Neural cell (in vitro differentiated cells): ENCODE data around the gene SUGCT. TPM values are rescaled to one million over a fixed set of nuclear protein-coding genes. Genes with fewer than 3 reads are reported as not detected.

ENCODE experiments used
- H2AFZ ChIP-seq: fragments of 200-600, 300-800 bp; sonication (generic), shearing (Covaris generic); 2 replicates; pipeline ENCODE4 v1.6.0; 2014; ENCODE audit warnings: low read depth, mild to moderate bottlenecking, antibody characterized with exemption, low read length, moderate library complexity
- H3F3A ChIP-seq: fragments of 200-600 bp; shearing (Covaris generic); 2 replicates; pipeline ENCODE4 v1.6.1; 2016; ENCODE audit warnings: mild to moderate bottlenecking, moderate library complexity, mixed read lengths, antibody characterized with exemption, low read length; ENCODE audit not compliant: insufficient read depth, poor library complexity, severe bottlenecking
- H3K27ac ChIP-seq: fragments of 200-600, 300-800 bp; sonication (generic), shearing (Covaris generic); 2 replicates; pipeline ENCODE4 v1.5.1; 2014; ENCODE audit warnings: mild to moderate bottlenecking, low read length, moderate library complexity
- H3K27me3 ChIP-seq: fragments of 300-800, 200-600 bp; sonication (generic), shearing (Covaris generic); 2 replicates; pipeline ENCODE4 v1.6.0; 2014; ENCODE audit warnings: mild to moderate bottlenecking, low read depth, low read length, moderate library complexity; ENCODE audit not compliant: insufficient read depth
- H3K36me3 ChIP-seq: fragments of 300-800, 200-600 bp; sonication (generic), shearing (Covaris generic); 2 replicates; pipeline ENCODE4 v1.5.1; 2014; ENCODE audit warnings: mild to moderate bottlenecking, antibody characterized with exemption, low read length, moderate library complexity; ENCODE audit not compliant: insufficient read depth
- H3K4me2 ChIP-seq: fragments of 300-800, 200-600 bp; sonication (generic), shearing (Covaris generic); 2 replicates; pipeline ENCODE4 v1.6.0; 2014; ENCODE audit warnings: mild to moderate bottlenecking, low read length
- H3K4me3 ChIP-seq: fragments of 300-800, 200-600 bp; sonication (generic), shearing (Covaris generic); 2 replicates; pipeline ENCODE4 v1.5.1; 2014; ENCODE audit warnings: mild to moderate bottlenecking, low read length, moderate library complexity
- H3K79me2 ChIP-seq: fragments of 200-600 bp; shearing (Covaris generic); replicated peaks from 2 replicates; pipeline ENCODE4 v1.6.0; 2014; ENCODE audit warnings: mild to moderate bottlenecking, low read length, moderate library complexity; ENCODE audit not compliant: insufficient read depth
- H3K9ac ChIP-seq: fragments of 300-800, 200-600 bp; sonication (generic), shearing (Covaris generic); 2 replicates; pipeline ENCODE4 v1.6.1; 2016; ENCODE audit warnings: mild to moderate bottlenecking, low read length, mixed read lengths
- H3K9me2 ChIP-seq: fragments of 200-600 bp; shearing (Covaris generic); 2 replicates; pipeline ENCODE4 v1.6.1; 2016; ENCODE audit warnings: mild to moderate bottlenecking, low read length, mixed read lengths; ENCODE audit not compliant: insufficient read depth
- H3K9me3 ChIP-seq: fragments of 200-600, 300-800 bp; sonication (generic), shearing (Covaris generic); 2 replicates; pipeline ENCODE4 v1.6.1; 2016; ENCODE audit warnings: mild to moderate bottlenecking, mixed run types, low read length, moderate library complexity, mixed read lengths
- H4K20me1 ChIP-seq: fragments of 200-600 bp; shearing (Covaris generic); 2 replicates; pipeline ENCODE4 v1.6.1; 2016; ENCODE audit warnings: mild to moderate bottlenecking, mixed run types; ENCODE audit not compliant: insufficient read depth
- EP300 ChIP-seq: fragments of 450-650 bp; conservative IDR thresholded peaks from 2 replicates; pipeline ENCODE4 v1.6.1; 2014; ENCODE audit warnings: antibody characterized with exemption, mild to moderate bottlenecking, moderate library complexity; ENCODE audit not compliant: poor library complexity, severe bottlenecking
- EZH2 ChIP-seq: fragments of 200-600, 300-800 bp; shearing (Covaris generic), sonication (generic); IDR thresholded peaks from 2 replicates; pipeline ENCODE4 v1.6.1; 2014; ENCODE audit warnings: antibody characterized with exemption, low read length, borderline replicate concordance, mild to moderate bottlenecking; ENCODE audit not compliant: insufficient read depth, poor library complexity, severe bottlenecking
- MXI1 ChIP-seq: fragments of 450-650 bp; conservative IDR thresholded peaks from 2 replicates; pipeline ENCODE4 v1.6.1; 2014; ENCODE audit warnings: antibody characterized with exemption, mild to moderate bottlenecking; ENCODE audit not compliant: poor library complexity, severe bottlenecking
- POLR2AphosphoS5 ChIP-seq: IDR thresholded peaks from 2 replicates; pipeline ENCODE4 v1.6.1; 2012
- RAD21 ChIP-seq: fragments of 450-650 bp; conservative IDR thresholded peaks from 2 replicates; pipeline ENCODE4 v1.6.1; 2014; ENCODE audit warnings: antibody characterized with exemption, mild to moderate bottlenecking, moderate library complexity
- SMC3 ChIP-seq: fragments of 450-650 bp; conservative IDR thresholded peaks from 2 replicates; pipeline ENCODE4 v1.6.1; 2014; ENCODE audit warnings: antibody characterized with exemption, mild to moderate bottlenecking, moderate library complexity; ENCODE audit not compliant: poor library complexity
- TAF1 ChIP-seq: IDR thresholded peaks from 2 replicates; pipeline ENCODE4 v1.6.1; 2012; ENCODE audit warnings: low read depth
- polyA plus RNA-seq: library from polyadenylated mRNA; depleted of rRNA; stranded (reverse); fragments of >200 nt; gene quantifications from 2 replicates; pipeline ENCODE4 v1.2.3, GENCODE V29; 2014
- TF ChIP-seq, protein P1 (sequence below): IDR thresholded peaks from 2 replicates; pipeline ENCODE4 v1.6.1; 2012; ENCODE audit warnings: borderline replicate concordance
- TF ChIP-seq, protein P2 (sequence below): fragments of 450-650 bp; IDR thresholded peaks from 2 replicates; pipeline ENCODE4 v1.5.1; 2014; ENCODE audit warnings: antibody characterized with exemption, mild to moderate bottlenecking, moderate library complexity; ENCODE audit not compliant: poor library complexity, severe bottlenecking

SUGCT gene
- polyA plus RNA-seq, 1 donor from 2014 or later: not detected

GRCh38 chr7:40437498-40437897, 302.7 kb downstream of the SUGCT start:
- Histone ChIP-seq H3F3A (no peaks in the 10 kb centered on the region), H2AFZ (no peak overlapping the region)

GRCh38 chr7:40437936-40438634, 303.3 kb downstream of the SUGCT start:
- Histone ChIP-seq H4K20me1 (no peaks in the 10 kb centered on the region), H3K4me2 (no peak overlapping the region), H3K36me3 (no peaks in the 10 kb centered on the region), H3K9ac (no peak overlapping the region), H3K79me2 (no peaks in the 10 kb centered on the region), H3F3A (no peaks in the 10 kb centered on the region), H3K27ac (no peak overlapping the region), H3K4me3 (no peak overlapping the region), H3K9me3 (no peaks in the 10 kb centered on the region), H2AFZ (no peak overlapping the region), H3K9me2 (no peaks in the 10 kb centered on the region), H3K27me3 (no peaks in the 10 kb centered on the region)
- TF ChIP-seq EZH2: no peak
- no peak for TF ChIP-seq RAD21
- no peak for TF ChIP-seq SMC3
- TF ChIP-seq, protein P1, sequence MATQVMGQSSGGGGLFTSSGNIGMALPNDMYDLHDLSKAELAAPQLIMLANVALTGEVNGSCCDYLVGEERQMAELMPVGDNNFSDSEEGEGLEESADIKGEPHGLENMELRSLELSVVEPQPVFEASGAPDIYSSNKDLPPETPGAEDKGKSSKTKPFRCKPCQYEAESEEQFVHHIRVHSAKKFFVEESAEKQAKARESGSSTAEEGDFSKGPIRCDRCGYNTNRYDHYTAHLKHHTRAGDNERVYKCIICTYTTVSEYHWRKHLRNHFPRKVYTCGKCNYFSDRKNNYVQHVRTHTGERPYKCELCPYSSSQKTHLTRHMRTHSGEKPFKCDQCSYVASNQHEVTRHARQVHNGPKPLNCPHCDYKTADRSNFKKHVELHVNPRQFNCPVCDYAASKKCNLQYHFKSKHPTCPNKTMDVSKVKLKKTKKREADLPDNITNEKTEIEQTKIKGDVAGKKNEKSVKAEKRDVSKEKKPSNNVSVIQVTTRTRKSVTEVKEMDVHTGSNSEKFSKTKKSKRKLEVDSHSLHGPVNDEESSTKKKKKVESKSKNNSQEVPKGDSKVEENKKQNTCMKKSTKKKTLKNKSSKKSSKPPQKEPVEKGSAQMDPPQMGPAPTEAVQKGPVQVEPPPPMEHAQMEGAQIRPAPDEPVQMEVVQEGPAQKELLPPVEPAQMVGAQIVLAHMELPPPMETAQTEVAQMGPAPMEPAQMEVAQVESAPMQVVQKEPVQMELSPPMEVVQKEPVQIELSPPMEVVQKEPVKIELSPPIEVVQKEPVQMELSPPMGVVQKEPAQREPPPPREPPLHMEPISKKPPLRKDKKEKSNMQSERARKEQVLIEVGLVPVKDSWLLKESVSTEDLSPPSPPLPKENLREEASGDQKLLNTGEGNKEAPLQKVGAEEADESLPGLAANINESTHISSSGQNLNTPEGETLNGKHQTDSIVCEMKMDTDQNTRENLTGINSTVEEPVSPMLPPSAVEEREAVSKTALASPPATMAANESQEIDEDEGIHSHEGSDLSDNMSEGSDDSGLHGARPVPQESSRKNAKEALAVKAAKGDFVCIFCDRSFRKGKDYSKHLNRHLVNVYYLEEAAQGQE: no peak
- no peak for TF ChIP-seq MXI1
- no peak for TF ChIP-seq TAF1
- no peak for TF ChIP-seq POLR2AphosphoS5
- TF ChIP-seq EP300: no peak
- TF ChIP-seq, protein P2, sequence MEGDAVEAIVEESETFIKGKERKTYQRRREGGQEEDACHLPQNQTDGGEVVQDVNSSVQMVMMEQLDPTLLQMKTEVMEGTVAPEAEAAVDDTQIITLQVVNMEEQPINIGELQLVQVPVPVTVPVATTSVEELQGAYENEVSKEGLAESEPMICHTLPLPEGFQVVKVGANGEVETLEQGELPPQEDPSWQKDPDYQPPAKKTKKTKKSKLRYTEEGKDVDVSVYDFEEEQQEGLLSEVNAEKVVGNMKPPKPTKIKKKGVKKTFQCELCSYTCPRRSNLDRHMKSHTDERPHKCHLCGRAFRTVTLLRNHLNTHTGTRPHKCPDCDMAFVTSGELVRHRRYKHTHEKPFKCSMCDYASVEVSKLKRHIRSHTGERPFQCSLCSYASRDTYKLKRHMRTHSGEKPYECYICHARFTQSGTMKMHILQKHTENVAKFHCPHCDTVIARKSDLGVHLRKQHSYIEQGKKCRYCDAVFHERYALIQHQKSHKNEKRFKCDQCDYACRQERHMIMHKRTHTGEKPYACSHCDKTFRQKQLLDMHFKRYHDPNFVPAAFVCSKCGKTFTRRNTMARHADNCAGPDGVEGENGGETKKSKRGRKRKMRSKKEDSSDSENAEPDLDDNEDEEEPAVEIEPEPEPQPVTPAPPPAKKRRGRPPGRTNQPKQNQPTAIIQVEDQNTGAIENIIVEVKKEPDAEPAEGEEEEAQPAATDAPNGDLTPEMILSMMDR: no peak

More at GRCh38 chr7:40437498-40437897, 302.7 kb downstream of the SUGCT start:
- Histone ChIP-seq H4K20me1 (no peaks in the 10 kb centered on the region), H3K9me3 (no peaks in the 10 kb centered on the region), H3K4me3 (no peak overlapping the region), H3K9ac (no peak overlapping the region), H3K9me2 (no peaks in the 10 kb centered on the region), H3K4me2 (no peak overlapping the region), H3K27me3 (no peaks in the 10 kb centered on the region), H3K27ac (no peak overlapping the region), H3K79me2 (no peaks in the 10 kb centered on the region), H3K36me3 (no peaks in the 10 kb centered on the region)
- TF ChIP-seq TAF1: no peak
- TF ChIP-seq, protein P1: no peak
- TF ChIP-seq RAD21: no peak
- TF ChIP-seq EZH2: no peak
- TF ChIP-seq MXI1: no peak
- TF ChIP-seq, protein P2: no peak
- TF ChIP-seq POLR2AphosphoS5: no peak
- TF ChIP-seq EP300: no peak
- no peak for TF ChIP-seq SMC3
